Esophagus muscularis mucosa (tissue), 4 donors: ENCODE measurements around the gene UCK2.

Experiments used
- EP300 ChIP-seq: sonication (generic); formaldehyde crosslinking; IDR thresholded peaks from one replicate; pipeline ENCODE4 v1.6.1; 2017; ENCODE audit warnings: antibody characterized with exemption
- POLR2A ChIP-seq: fragments of 450-650 bp; IDR thresholded peaks from one replicate; pipeline ENCODE4 v1.6.1; 2017; ENCODE audit warnings: antibody characterized with exemption, moderate library complexity, mild to moderate bottlenecking, low read depth
- POLR2AphosphoS5 ChIP-seq, 2 donors: sonication (generic); formaldehyde crosslinking; IDR thresholded peaks; one replicate each; pipeline ENCODE4 v1.6.1; 2017; ENCODE audit warnings: antibody characterized with exemption in 2 of 2
- TF ChIP-seq, protein P1 (sequence below), 3 experiments: fragments of 200-600 bp in 2 of 3; fragments of 450-650 bp in 1 of 3; sonication (generic) in 2 of 3; IDR thresholded peaks; one replicate each; pipeline ENCODE4 v1.5.1; 2017 to 2019; ENCODE audit warnings: antibody characterized with exemption in 3 of 3, mild to moderate bottlenecking in 2 of 3, moderate library complexity in 1 of 3

DNA sequence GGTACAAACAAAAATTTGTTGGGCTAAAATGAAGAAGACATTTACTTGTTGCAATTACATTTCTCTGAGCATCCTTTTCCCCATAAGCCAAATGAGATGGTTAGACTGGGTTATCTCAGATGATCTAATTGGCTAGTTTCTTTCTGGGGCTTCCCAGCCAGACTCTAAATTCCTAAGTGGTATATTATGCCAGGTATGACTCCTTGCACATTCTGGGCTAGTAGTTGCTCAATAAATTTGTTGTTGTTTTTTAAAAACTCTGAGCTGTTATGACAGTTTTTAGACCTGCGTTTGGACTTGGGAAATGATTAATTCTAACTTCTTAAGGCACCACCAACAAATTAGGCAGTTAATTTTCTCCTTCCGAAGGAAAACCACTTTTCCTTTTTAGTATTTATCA, 66.1 kb downstream of the UCK2 start:
- no peak for TF ChIP-seq POLR2AphosphoS5 (IDR thresholded peaks at IDR 0.05)
- TF ChIP-seq, protein P1, sequence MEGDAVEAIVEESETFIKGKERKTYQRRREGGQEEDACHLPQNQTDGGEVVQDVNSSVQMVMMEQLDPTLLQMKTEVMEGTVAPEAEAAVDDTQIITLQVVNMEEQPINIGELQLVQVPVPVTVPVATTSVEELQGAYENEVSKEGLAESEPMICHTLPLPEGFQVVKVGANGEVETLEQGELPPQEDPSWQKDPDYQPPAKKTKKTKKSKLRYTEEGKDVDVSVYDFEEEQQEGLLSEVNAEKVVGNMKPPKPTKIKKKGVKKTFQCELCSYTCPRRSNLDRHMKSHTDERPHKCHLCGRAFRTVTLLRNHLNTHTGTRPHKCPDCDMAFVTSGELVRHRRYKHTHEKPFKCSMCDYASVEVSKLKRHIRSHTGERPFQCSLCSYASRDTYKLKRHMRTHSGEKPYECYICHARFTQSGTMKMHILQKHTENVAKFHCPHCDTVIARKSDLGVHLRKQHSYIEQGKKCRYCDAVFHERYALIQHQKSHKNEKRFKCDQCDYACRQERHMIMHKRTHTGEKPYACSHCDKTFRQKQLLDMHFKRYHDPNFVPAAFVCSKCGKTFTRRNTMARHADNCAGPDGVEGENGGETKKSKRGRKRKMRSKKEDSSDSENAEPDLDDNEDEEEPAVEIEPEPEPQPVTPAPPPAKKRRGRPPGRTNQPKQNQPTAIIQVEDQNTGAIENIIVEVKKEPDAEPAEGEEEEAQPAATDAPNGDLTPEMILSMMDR (IDR thresholded peaks at IDR 0.05): no peak
- TF ChIP-seq POLR2A: no peak
- no peak for TF ChIP-seq EP300
